ENCODE results near the gene IL15RA.

GRCh38 chr10:5943536-5943935 lies 33.8 kb downstream of the IL15RA start:
- no peak for TF ChIP-seq POLR2A (IDR thresholded peaks at IDR 0.05; ENCODE audit: low read length)
- TF ChIP-seq GATA1 (IDR thresholded peaks at IDR 0.05; ENCODE audit: low read depth, low read length): no peak

Measured in erythroblast (primary cell).